DOHH2 (cell line): ENCODE data around the gene RICTOR.

Source experiments
- H3F3A ChIP-seq: fragments of 200-600 bp; sonication (generic), shearing (Covaris generic); 2 replicates; pipeline ENCODE4 v1.6.0; 2016; ENCODE audit warnings: antibody characterized with exemption, mild to moderate bottlenecking; ENCODE audit not compliant: control insufficient read depth, insufficient read depth
- H3K27ac ChIP-seq: fragments of 200-600 bp; sonication (generic); 2 replicates; pipeline ENCODE4 v1.5.1; 2014; ENCODE audit warnings: low read depth, mild to moderate bottlenecking, low read length, moderate library complexity
- H3K27me3 ChIP-seq: fragments of 200-600 bp; sonication (generic); 2 replicates; pipeline ENCODE4 v1.6.1; 2014; ENCODE audit warnings: mild to moderate bottlenecking, low read length, mixed read lengths; ENCODE audit not compliant: control insufficient read depth
- H3K36me3 ChIP-seq: fragments of 200-600 bp; sonication (generic); 2 replicates; pipeline ENCODE4 v1.6.1; 2014; ENCODE audit warnings: mild to moderate bottlenecking, low read length, moderate library complexity, mixed read lengths; ENCODE audit not compliant: control insufficient read depth
- H3K4me1 ChIP-seq: fragments of 200-600 bp; sonication (generic); 2 replicates; pipeline ENCODE4 v1.6.1; 2014; ENCODE audit warnings: mild to moderate bottlenecking, low read length, mixed read lengths; ENCODE audit not compliant: control insufficient read depth
- H3K4me2 ChIP-seq: fragments of 200-600 bp; sonication (generic); 2 replicates; pipeline ENCODE4 v1.6.0; 2014; ENCODE audit warnings: mild to moderate bottlenecking, low read length, moderate library complexity
- H3K4me3 ChIP-seq: fragments of 200-600 bp; sonication (generic); 2 replicates; pipeline ENCODE4 v1.5.1; 2014; ENCODE audit warnings: mild to moderate bottlenecking, low read length, mixed read lengths
- H3K79me2 ChIP-seq: fragments of 200-600 bp; sonication (generic); 2 replicates; pipeline ENCODE4 v1.6.1; 2014; ENCODE audit warnings: mild to moderate bottlenecking, low read length, mixed read lengths; ENCODE audit not compliant: control insufficient read depth
- H3K9me2 ChIP-seq: fragments of 200-600 bp; sonication (generic); replicated peaks from 2 replicates; pipeline ENCODE4 v1.6.1; 2014; ENCODE audit warnings: mild to moderate bottlenecking, low read length, mixed read lengths; ENCODE audit not compliant: control insufficient read depth
- H3K9me3 ChIP-seq: fragments of 200-600 bp; sonication (generic); 2 replicates; pipeline ENCODE4 v1.6.1; 2014; ENCODE audit warnings: antibody characterized with exemption, low read length, mixed read lengths; ENCODE audit not compliant: control insufficient read depth, insufficient read depth
- H4K20me1 ChIP-seq: fragments of 200-600 bp; sonication (generic); 2 replicates; pipeline ENCODE4 v1.6.0; 2014; ENCODE audit warnings: low read depth, mild to moderate bottlenecking, antibody characterized with exemption, low read length, moderate library complexity; ENCODE audit not compliant: control insufficient read depth, insufficient read depth
- EZH2phosphoT487 ChIP-seq: fragments of 200-600 bp; sonication (generic); IDR thresholded peaks from 2 replicates; pipeline ENCODE4 v1.6.1; 2017; ENCODE audit warnings: borderline replicate concordance, mild to moderate bottlenecking, antibody characterized with exemption, low read length, moderate library complexity, mixed read lengths
- TF ChIP-seq, protein P1 (sequence below): fragments of 200-600 bp; sonication (generic); IDR thresholded peaks from one replicate; pipeline ENCODE4 v1.5.1; 2014; ENCODE audit warnings: antibody characterized with exemption, mild to moderate bottlenecking, low read depth, low read length; ENCODE audit not compliant: poor library complexity, severe bottlenecking

Gene RICTOR

DNA sequence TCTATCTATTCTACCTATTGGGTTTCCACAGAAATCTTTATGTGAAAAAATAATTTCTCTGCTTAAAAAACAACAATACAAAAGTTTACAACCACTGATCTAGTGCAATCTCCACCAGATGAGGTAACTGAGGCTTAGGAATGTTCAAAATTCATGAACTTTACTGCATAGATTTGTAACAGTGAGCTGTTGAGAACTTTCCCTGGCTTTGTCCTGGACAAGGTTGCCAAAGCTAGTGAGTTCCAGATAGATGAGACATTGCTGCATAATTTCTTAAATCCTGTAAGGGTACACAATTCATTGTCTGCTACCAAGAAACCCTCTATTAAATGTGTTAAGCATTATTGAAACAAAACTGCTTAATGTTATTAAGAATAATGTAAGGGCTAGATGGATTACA, 125.7 kb downstream of the RICTOR start:
- H3K9me2 ChIP-seq = no peaks in the 10 kb centered on the region
- TF ChIP-seq EZH2phosphoT487 = no peak
- TF ChIP-seq, protein P1, sequence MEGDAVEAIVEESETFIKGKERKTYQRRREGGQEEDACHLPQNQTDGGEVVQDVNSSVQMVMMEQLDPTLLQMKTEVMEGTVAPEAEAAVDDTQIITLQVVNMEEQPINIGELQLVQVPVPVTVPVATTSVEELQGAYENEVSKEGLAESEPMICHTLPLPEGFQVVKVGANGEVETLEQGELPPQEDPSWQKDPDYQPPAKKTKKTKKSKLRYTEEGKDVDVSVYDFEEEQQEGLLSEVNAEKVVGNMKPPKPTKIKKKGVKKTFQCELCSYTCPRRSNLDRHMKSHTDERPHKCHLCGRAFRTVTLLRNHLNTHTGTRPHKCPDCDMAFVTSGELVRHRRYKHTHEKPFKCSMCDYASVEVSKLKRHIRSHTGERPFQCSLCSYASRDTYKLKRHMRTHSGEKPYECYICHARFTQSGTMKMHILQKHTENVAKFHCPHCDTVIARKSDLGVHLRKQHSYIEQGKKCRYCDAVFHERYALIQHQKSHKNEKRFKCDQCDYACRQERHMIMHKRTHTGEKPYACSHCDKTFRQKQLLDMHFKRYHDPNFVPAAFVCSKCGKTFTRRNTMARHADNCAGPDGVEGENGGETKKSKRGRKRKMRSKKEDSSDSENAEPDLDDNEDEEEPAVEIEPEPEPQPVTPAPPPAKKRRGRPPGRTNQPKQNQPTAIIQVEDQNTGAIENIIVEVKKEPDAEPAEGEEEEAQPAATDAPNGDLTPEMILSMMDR = no peak
- H3K79me2 ChIP-seq = no peaks in the 10 kb centered on the region
- no peak overlapping the region for H3K4me2 ChIP-seq
- H3K36me3 ChIP-seq = peaks cover 83% of the 10 kb centered on the region
- H4K20me1 ChIP-seq = no peaks in the 10 kb centered on the region
- H3K9me3 ChIP-seq = no peaks in the 10 kb centered on the region
- no peaks in the 10 kb centered on the region for H3K27me3 ChIP-seq
- no peaks in the 10 kb centered on the region for H3K4me1 ChIP-seq
- no peak overlapping the region for H3K4me3 ChIP-seq
- no peaks in the 10 kb centered on the region for H3F3A ChIP-seq
- no peak overlapping the region for H3K27ac ChIP-seq

GRCh38 chr5:38944282-38944681, 129.9 kb downstream of the RICTOR start:
- peaks cover 17% of the 10 kb centered on the region for H3K4me1 ChIP-seq
- no peaks in the 10 kb centered on the region for H3K27me3 ChIP-seq
- H3F3A ChIP-seq = no peaks in the 10 kb centered on the region
- H3K9me3 ChIP-seq = no peaks in the 10 kb centered on the region
- peaks cover 72% of the 10 kb centered on the region for H3K36me3 ChIP-seq
- H3K27ac ChIP-seq = no peak overlapping the region
- H4K20me1 ChIP-seq = no peaks in the 10 kb centered on the region
- no peak overlapping the region for H3K4me2 ChIP-seq
- no peaks in the 10 kb centered on the region for H3K79me2 ChIP-seq
- H3K4me3 ChIP-seq = no peak overlapping the region
- TF ChIP-seq EZH2phosphoT487 = no peak
- TF ChIP-seq, protein P1 = no peak
- H3K9me2 ChIP-seq = no peaks in the 10 kb centered on the region

- no peaks in the 10 kb centered on the region for H3K27me3 ChIP-seq
- H3K36me3 ChIP-seq = peaks cover 60% of the 10 kb centered on the region
- no peaks in the 10 kb centered on the region for H3K9me3 ChIP-seq
- H3K4me2 ChIP-seq = no peak overlapping the region
- H3K9me2 ChIP-seq = no peaks in the 10 kb centered on the region
- no peak overlapping the region for H3K27ac ChIP-seq
- no peak overlapping the region for H3K4me3 ChIP-seq
- peaks cover 17% of the 10 kb centered on the region for H3K4me1 ChIP-seq
- TF ChIP-seq, protein P1 = no peak
- no peak for TF ChIP-seq EZH2phosphoT487
- H3K79me2 ChIP-seq = no peaks in the 10 kb centered on the region
- no peaks in the 10 kb centered on the region for H4K20me1 ChIP-seq
- H3F3A ChIP-seq = no peaks in the 10 kb centered on the region
Observed at GRCh38 chr5:38941912-38942311, 132.3 kb downstream of the RICTOR start.
